ENCODE measurements around the gene PAGE2B. TPM values are rescaled to one million over a fixed set of nuclear protein-coding genes. Genes with fewer than 3 reads are reported as not detected.
"Not testable (repeated sequence)": the region's sequence is repeated elsewhere in the genome, so short reads cannot be mapped to it uniquely, and the experiment has no call there.

The PAGE2B gene
- total RNA-seq, 2 experiments from 2014 or later = not detected

DNA sequence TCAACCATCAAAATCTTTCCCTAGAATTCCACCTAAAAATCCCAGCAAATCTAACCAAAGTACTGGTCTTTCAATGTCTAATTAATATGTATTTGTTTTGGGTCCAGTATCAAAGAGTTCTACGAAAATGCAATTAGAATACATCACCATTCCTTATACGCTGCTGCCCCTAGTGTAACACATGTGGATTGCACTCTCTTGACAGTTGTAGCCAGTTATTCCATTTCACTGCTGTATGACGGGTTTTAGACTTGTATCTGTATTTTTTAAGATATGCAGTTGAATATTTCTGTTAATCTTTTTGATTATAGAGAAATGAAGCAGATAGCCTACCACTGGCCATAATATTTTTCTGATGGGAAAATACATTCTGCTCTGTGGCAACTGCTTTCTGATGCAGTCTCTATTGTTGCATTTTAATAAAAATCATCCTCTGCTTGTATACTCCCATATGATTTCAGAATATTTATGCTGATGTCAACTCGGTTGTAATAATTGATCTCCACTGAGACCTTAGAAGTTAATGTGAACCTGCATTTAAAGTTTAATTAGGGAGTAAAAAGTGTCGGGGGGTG is 17.1 kb upstream of the PAGE2B start:
- Histone ChIP-seq H3K4me3 (ENCODE audit: low read depth, low read length, poor library complexity, severe bottlenecking) (no peak overlapping the region), H2AFZ (ENCODE audit: low read length) (no peak overlapping the region), H3K4me1 (ENCODE audit: insufficient read depth, low read length, poor library complexity, severe bottlenecking) (no peaks in the 10 kb centered on the region), H3K9me3 (ENCODE audit: low read length) (no peaks in the 10 kb centered on the region), H4K20me1 (ENCODE audit: insufficient read depth, low read length) (no peaks in the 10 kb centered on the region), H3K27ac (ENCODE audit: low read depth, low read length, poor library complexity, severe bottlenecking) (no peak overlapping the region), H3K4me2 (ENCODE audit: low read length) (no peak overlapping the region), H3K79me2 (ENCODE audit: insufficient read depth, low read depth, low read length) (no peaks in the 10 kb centered on the region), H3K9me2 (ENCODE audit: insufficient read depth, low read length) (no peaks in the 10 kb centered on the region), H3K36me3 (ENCODE audit: insufficient read depth, low read length) (no peaks in the 10 kb centered on the region)
- DNase-seq (ENCODE audit: low spot score) = peak; percentile 32
- POLR2A ChIA-PET = no interaction called here
- intact Hi-C loops (cut with micrococcal nuclease; ENCODE audit: unreplicated experiment) = loop anchor here (5.0 kb wide), 1 partner anchor 165 kb away; no protein-coding TSS in a partner anchor
- no TSS peak for BruUV-seq (replicated peaks)
- TF ChIP-seq, protein P1, sequence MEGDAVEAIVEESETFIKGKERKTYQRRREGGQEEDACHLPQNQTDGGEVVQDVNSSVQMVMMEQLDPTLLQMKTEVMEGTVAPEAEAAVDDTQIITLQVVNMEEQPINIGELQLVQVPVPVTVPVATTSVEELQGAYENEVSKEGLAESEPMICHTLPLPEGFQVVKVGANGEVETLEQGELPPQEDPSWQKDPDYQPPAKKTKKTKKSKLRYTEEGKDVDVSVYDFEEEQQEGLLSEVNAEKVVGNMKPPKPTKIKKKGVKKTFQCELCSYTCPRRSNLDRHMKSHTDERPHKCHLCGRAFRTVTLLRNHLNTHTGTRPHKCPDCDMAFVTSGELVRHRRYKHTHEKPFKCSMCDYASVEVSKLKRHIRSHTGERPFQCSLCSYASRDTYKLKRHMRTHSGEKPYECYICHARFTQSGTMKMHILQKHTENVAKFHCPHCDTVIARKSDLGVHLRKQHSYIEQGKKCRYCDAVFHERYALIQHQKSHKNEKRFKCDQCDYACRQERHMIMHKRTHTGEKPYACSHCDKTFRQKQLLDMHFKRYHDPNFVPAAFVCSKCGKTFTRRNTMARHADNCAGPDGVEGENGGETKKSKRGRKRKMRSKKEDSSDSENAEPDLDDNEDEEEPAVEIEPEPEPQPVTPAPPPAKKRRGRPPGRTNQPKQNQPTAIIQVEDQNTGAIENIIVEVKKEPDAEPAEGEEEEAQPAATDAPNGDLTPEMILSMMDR (conservative IDR thresholded peaks at IDR 0.05; ENCODE audit: low read length) = peak; percentile 80
- no peak for TF ChIP-seq EZH2phosphoT487 (IDR thresholded peaks at IDR 0.05; ENCODE audit: borderline replicate concordance, low read depth, low read length)
- CTCF ChIA-PET (ENCODE audit: unreplicated experiment) = no interaction called here

GRCh38 chrX:55067180-55067579 is 7.7 kb upstream of the PAGE2B start:
- BruUV-seq (replicated peaks) = not testable (repeated sequence)

DNA sequence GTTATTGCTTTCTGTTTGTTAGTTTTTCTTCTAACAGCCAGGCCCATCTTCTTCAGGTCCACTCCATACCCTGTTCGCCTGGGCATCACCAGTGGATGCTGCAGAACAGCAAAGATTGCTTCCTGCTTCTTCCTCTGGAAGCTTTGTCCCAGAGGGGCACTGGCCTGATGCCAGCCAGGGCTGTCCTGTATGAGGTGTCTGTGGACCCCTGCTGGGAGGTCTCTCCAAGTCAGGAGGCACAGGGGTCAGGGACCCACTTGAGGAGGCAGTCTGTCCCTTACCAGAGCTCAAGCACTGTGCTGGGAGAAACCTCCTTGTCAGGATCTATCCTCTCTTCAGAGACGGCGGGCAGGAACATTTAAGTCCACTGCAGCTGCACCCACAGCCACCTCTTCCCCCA is 2.5 kb upstream of the PAGE2B start:
- DNase-seq (ENCODE audit: low spot score) = no peak
- H3K9me3 ChIP-seq (ENCODE audit: low read length) = no peaks in the 10 kb centered on the region
- BruUV-seq (replicated peaks) = no TSS peak
- intact Hi-C loops (cut with micrococcal nuclease; ENCODE audit: unreplicated experiment) = no loop called here
- no peaks in the 10 kb centered on the region for H3K79me2 ChIP-seq (ENCODE audit: insufficient read depth, low read depth, low read length)
- H3K27ac ChIP-seq (ENCODE audit: low read depth, low read length, poor library complexity, severe bottlenecking) = no peak overlapping the region
- no peak overlapping the region for H2AFZ ChIP-seq (ENCODE audit: low read length)
- H4K20me1 ChIP-seq (ENCODE audit: insufficient read depth, low read length) = no peaks in the 10 kb centered on the region
- no peak for TF ChIP-seq EZH2phosphoT487 (IDR thresholded peaks at IDR 0.05; ENCODE audit: borderline replicate concordance, low read depth, low read length)
- TF ChIP-seq, protein P1 (conservative IDR thresholded peaks at IDR 0.05; ENCODE audit: low read length) = no peak
- ChIA-PET CTCF (ENCODE audit: unreplicated experiment) (no interaction called here), POLR2A (no interaction called here)
- H3K4me1 ChIP-seq (ENCODE audit: insufficient read depth, low read length, poor library complexity, severe bottlenecking) = no peaks in the 10 kb centered on the region
- H3K4me2 ChIP-seq (ENCODE audit: low read length) = no peak overlapping the region
- H3K36me3 ChIP-seq (ENCODE audit: insufficient read depth, low read length) = no peaks in the 10 kb centered on the region
- no peaks in the 10 kb centered on the region for H3K9me2 ChIP-seq (ENCODE audit: insufficient read depth, low read length)
- no peak overlapping the region for H3K4me3 ChIP-seq (ENCODE audit: low read depth, low read length, poor library complexity, severe bottlenecking)

More at GRCh38 chrX:55067180-55067579, 7.7 kb upstream of the PAGE2B start:
- H3K9me2 ChIP-seq (ENCODE audit: insufficient read depth, low read length); H3K79me2 ChIP-seq (ENCODE audit: insufficient read depth, low read depth, low read length); H3K36me3 ChIP-seq (ENCODE audit: insufficient read depth, low read length); H3K27ac ChIP-seq (ENCODE audit: low read depth, low read length, poor library complexity, severe bottlenecking); H3K4me1 ChIP-seq (ENCODE audit: insufficient read depth, low read length, poor library complexity, severe bottlenecking); intact Hi-C loops (cut with micrococcal nuclease; ENCODE audit: unreplicated experiment); H4K20me1 ChIP-seq (ENCODE audit: insufficient read depth, low read length); POLR2A ChIA-PET; H3K4me3 ChIP-seq (ENCODE audit: low read depth, low read length, poor library complexity, severe bottlenecking); CTCF ChIA-PET (ENCODE audit: unreplicated experiment); DNase-seq (ENCODE audit: low spot score); H3K9me3 ChIP-seq (ENCODE audit: low read length); H2AFZ ChIP-seq (ENCODE audit: low read length); H3K4me2 ChIP-seq (ENCODE audit: low read length): not testable (repeated sequence)
